ENCODE measurements around the gene CCBE1. TPM values are rescaled to one million over a fixed set of nuclear protein-coding genes. Genes with fewer than 3 reads are reported as not detected.

The CCBE1 gene
- polyA plus RNA-seq, 1 donor from 2014 or later = 0.19 TPM

DNA sequence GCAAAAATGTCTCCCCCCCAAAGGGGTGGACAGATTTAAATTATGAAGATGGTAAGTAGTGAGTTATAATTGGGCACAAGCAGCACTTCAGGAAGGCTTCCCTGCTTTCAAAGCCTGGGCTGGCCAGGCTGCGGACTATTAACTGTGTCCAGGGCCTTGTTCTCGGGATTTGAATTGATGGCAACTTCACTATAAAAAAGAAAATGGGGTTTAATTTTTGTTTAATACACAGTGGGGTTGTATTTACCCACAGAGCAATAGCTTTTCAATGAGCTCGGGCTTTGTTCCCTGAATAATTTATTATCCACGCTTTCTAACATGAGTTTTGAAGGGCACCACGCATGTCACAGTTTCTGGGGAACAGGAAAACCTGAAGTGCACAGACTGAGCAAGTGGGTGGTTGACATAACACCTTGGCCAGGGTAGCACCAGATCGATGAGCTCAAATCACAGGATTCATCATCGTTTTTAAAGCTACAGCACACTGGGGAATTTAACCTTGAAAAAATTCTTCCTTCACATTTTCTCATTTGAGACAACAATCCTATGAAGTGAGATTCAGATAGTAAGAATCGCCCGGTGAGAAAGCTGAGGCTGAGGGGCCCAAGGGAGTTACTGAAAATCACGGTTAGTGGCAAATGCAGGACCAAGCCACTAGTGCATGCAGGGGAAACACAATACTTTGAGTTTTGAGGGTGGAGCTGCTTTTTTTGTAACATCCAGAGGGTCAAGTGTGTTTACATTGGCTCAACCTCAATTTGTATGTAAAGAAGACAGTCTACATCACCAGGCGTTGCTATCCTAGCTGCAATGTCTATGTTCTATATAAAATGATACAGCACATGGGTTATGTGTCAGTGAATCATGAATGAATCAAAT, 309.3 kb downstream of the CCBE1 start:
- peaks cover 80% of the 10 kb centered on the region for H3K27me3 ChIP-seq (ENCODE audit: insufficient read depth, low read depth, low read length)
- no peak overlapping the region for H3K27ac ChIP-seq (ENCODE audit: low read length)
- H3K9me2 ChIP-seq (ENCODE audit: insufficient read depth, low read length) = no peaks in the 10 kb centered on the region
- peaks cover 2% of the 10 kb centered on the region for H3K9me3 ChIP-seq (ENCODE audit: low read length)
- no peak overlapping the region for H3K9ac ChIP-seq (ENCODE audit: low read length)
- H3F3A ChIP-seq (ENCODE audit: insufficient read depth, low read length, poor library complexity, severe bottlenecking) = peaks cover 3% of the 10 kb centered on the region
- H4K20me1 ChIP-seq (ENCODE audit: insufficient read depth) = no peaks in the 10 kb centered on the region
- no peaks in the 10 kb centered on the region for H3K79me2 ChIP-seq (replicated peaks; ENCODE audit: insufficient read depth, low read length)
- no peak overlapping the region for H2AFZ ChIP-seq (ENCODE audit: low read depth, low read length)
- H3K4me2 ChIP-seq (ENCODE audit: low read length) = no peak overlapping the region
- H3K4me3 ChIP-seq (ENCODE audit: low read length) = no peak overlapping the region
- no peaks in the 10 kb centered on the region for H3K36me3 ChIP-seq (ENCODE audit: insufficient read depth, low read length)
- TF ChIP-seq RAD21 (conservative IDR thresholded peaks at IDR 0.05) (no peak), POLR2AphosphoS5 (IDR thresholded peaks at IDR 0.05) (no peak), REST (IDR thresholded peaks at IDR 0.05; ENCODE audit: borderline replicate concordance) (no peak), EP300 (conservative IDR thresholded peaks at IDR 0.05; ENCODE audit: poor library complexity, severe bottlenecking) (no peak), MXI1 (conservative IDR thresholded peaks at IDR 0.05; ENCODE audit: poor library complexity, severe bottlenecking) (no peak), TAF1 (IDR thresholded peaks at IDR 0.05; ENCODE audit: low read depth) (no peak), SMC3 (conservative IDR thresholded peaks at IDR 0.05; ENCODE audit: poor library complexity) (no peak), EZH2 (IDR thresholded peaks at IDR 0.05; ENCODE audit: borderline replicate concordance, insufficient read depth, low read length, poor library complexity, severe bottlenecking) (no peak)
- TF ChIP-seq, protein P1, sequence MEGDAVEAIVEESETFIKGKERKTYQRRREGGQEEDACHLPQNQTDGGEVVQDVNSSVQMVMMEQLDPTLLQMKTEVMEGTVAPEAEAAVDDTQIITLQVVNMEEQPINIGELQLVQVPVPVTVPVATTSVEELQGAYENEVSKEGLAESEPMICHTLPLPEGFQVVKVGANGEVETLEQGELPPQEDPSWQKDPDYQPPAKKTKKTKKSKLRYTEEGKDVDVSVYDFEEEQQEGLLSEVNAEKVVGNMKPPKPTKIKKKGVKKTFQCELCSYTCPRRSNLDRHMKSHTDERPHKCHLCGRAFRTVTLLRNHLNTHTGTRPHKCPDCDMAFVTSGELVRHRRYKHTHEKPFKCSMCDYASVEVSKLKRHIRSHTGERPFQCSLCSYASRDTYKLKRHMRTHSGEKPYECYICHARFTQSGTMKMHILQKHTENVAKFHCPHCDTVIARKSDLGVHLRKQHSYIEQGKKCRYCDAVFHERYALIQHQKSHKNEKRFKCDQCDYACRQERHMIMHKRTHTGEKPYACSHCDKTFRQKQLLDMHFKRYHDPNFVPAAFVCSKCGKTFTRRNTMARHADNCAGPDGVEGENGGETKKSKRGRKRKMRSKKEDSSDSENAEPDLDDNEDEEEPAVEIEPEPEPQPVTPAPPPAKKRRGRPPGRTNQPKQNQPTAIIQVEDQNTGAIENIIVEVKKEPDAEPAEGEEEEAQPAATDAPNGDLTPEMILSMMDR (IDR thresholded peaks at IDR 0.05; ENCODE audit: poor library complexity, severe bottlenecking) = no peak

DNA sequence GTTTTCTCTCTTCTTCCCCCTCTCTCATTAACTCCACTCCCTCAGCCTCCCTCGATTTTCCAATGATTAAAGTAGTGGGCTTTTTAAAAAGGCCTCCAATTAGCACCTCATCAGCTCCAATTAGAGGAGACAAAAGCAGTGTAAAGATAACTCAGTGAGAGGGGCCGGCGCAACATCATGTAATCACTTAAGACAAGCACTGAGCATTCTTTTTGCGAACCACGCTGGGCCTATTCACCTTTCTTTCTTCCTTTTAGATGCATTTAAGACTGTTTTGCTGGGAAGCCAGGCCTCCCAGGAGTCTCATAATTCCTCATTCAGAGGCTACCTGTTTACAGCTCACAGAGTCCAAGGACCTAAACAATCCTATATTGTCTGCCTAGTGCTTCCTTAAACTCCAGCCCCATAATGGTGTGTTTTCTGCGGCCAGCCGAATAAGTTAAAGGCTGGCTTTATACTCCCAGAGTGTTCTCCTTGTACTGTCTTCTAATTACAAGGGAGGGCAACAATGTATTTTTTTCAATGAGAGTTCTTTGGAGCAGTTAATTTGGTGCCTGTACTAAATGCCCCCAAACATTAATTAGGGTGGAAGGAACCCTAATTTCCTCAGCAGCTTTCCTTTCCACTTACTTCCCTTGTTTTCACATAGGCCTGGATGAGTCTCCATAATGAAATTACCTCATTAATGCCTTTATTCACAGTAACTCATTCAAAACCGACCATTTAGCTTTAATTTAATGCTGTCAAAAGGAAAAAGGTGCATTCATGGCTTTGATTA, 310.1 kb downstream of the CCBE1 start:
- Histone ChIP-seq H3F3A (ENCODE audit: insufficient read depth, low read length, poor library complexity, severe bottlenecking) (peaks cover 3% of the 10 kb centered on the region), H4K20me1 (ENCODE audit: insufficient read depth) (no peaks in the 10 kb centered on the region), H3K27me3 (ENCODE audit: insufficient read depth, low read depth, low read length) (peaks cover 80% of the 10 kb centered on the region), H3K9ac (ENCODE audit: low read length) (no peak overlapping the region), H3K36me3 (ENCODE audit: insufficient read depth, low read length) (no peaks in the 10 kb centered on the region), H3K9me2 (ENCODE audit: insufficient read depth, low read length) (no peaks in the 10 kb centered on the region), H3K9me3 (ENCODE audit: low read length) (no peaks in the 10 kb centered on the region), H3K4me3 (ENCODE audit: low read length) (no peak overlapping the region), H3K27ac (ENCODE audit: low read length) (no peak overlapping the region), H3K4me2 (ENCODE audit: low read length) (no peak overlapping the region), H3K79me2 (replicated peaks; ENCODE audit: insufficient read depth, low read length) (no peaks in the 10 kb centered on the region), H2AFZ (ENCODE audit: low read depth, low read length) (no peak overlapping the region)
- TF ChIP-seq EP300 (conservative IDR thresholded peaks at IDR 0.05; ENCODE audit: poor library complexity, severe bottlenecking) = no peak
- TF ChIP-seq TAF1 (IDR thresholded peaks at IDR 0.05; ENCODE audit: low read depth) = no peak
- TF ChIP-seq REST (IDR thresholded peaks at IDR 0.05; ENCODE audit: borderline replicate concordance) = no peak
- no peak for TF ChIP-seq RAD21 (conservative IDR thresholded peaks at IDR 0.05)
- no peak for TF ChIP-seq POLR2AphosphoS5 (IDR thresholded peaks at IDR 0.05)
- no peak for TF ChIP-seq SMC3 (conservative IDR thresholded peaks at IDR 0.05; ENCODE audit: poor library complexity)
- TF ChIP-seq, protein P1 (IDR thresholded peaks at IDR 0.05; ENCODE audit: poor library complexity, severe bottlenecking) = no peak
- TF ChIP-seq EZH2 (IDR thresholded peaks at IDR 0.05; ENCODE audit: borderline replicate concordance, insufficient read depth, low read length, poor library complexity, severe bottlenecking) = no peak
- no peak for TF ChIP-seq MXI1 (conservative IDR thresholded peaks at IDR 0.05; ENCODE audit: poor library complexity, severe bottlenecking)
